NCI-H1417 (cell line): Measurements from ENCODE around the gene INSIG2.

Source experiments
- DNase-seq, 3 experiments: peaks; one replicate each; lab custom pipeline; 2025; lab: John Stamatoyannopoulos, UW

The INSIG2 gene

DNA sequence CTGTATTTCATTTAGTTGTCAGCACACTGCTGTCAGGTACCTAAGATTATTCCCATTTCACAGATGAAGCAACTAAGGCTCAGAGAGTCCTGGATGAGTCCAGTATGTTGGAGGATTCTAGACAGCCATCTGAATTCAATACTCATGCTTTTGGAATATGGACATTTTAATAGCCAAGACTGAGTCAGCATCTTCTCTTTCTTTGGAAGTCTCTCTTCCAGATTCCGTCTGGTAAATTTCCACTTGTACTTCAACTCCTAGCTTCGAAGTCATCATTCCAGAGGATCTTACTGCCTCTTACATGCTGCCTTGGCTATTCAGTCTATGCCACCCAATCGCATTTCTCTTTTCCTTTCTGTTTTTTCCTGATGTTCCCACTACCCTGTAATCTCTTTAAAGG is 40.6 kb downstream of the INSIG2 start:
- no peak for DNase-seq

DNA sequence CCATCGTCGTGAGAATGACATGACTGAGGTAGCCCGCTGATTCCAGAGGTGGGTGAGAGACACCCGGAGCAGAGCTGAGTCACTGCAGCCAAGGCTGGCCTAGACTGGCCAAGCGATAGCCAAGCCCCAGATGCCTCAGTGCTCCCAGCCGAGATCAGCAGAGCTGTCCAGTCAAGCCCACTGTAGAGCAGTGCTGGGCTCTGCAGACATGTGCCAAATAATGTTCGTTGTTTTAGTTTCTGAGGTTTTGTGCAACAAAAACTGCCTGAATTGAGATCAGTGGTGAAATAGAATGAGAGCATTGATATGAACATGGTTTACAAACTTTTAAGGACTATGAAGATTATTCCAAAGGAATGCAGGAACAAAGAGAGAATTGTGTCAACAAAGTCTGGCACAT is 42.1 kb downstream of the INSIG2 start:
- DNase-seq: no peak

DNA sequence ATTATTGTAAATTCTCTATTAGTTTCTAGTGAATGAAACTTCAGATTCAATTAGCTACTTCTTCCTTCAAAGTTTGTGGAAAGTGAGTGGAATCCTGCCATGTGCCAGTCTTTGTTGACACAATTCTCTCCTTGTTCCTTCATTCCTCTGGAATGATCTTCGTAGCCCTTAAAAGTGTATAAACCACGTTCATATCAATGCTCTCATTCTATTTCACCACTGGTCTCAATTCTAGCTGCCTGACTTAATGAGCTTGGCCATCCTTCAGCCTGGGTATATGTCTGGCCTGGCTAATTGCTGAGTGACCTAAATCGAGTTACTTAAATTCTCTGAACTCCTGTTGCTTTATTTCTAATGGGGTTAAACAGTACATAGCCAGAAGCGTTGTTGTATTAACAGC is 43.5 kb downstream of the INSIG2 start:
- no peak for DNase-seq

DNA sequence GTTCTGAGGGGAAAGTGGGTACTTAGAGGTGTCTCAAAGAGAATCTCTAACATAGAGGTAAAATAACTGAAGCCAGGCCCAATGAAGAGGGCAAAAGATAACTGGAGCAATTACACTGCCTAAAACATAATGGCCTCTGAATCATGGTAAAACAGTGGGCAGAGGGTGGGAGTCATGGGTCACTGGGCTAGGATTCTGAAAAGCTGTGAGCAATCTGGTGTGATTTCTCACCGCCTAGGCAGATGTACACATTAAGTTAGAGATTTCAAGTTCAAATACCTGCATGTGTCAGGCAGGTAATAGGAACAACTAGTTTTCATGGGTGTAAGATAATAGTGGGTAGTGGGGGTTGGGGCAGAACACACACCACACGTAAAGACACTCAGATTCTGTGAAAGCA is 45.6 kb downstream of the INSIG2 start:
- DNase-seq: no peak

DNA sequence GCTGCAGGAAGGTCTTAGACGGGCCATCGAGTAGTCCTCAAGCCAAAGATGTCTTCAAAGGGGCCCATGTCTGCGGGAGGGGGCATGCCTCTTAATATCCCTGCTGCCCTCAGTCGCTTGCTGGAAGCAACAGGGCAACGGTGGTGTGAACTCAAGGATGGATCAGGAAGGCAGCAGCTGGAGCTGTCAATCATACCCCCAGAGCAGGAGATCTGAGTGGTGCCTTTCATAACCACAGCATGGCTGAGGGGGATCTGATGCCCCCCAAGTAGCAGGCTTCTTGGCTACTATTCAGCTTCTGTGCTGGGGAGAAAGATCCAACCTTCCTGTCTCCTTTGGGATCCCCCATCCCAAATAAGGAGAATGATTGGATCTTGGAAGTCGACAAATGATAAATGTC is 46.4 kb downstream of the INSIG2 start:
- no peak for DNase-seq

DNA sequence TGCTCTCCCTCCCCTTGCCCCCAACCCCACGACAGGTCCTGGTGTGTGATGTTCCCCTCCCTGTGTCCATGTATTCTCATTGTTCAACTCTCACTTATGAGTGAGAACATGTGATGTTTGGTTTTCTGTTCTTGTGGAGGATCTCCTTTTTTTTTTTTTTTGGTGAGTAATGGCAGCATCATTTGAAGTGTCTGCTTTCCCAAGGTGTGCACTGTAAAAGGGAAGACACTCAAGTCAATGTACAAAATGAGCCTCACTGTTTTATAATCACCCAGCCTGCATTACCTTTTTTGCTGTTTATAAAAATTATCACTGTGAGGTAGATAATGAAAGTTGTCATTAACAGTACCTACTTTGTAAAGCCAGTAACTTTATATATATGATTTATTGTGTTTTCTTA is 56.9 kb downstream of the INSIG2 start:
- no peak for DNase-seq

- no peak for DNase-seq
Measured at GRCh38 chr2:118145806-118146205, 57.5 kb downstream of the INSIG2 start.

- DNase-seq: no peak
Measured at GRCh38 chr2:118146315-118147283, 58.3 kb downstream of the INSIG2 start.

DNA sequence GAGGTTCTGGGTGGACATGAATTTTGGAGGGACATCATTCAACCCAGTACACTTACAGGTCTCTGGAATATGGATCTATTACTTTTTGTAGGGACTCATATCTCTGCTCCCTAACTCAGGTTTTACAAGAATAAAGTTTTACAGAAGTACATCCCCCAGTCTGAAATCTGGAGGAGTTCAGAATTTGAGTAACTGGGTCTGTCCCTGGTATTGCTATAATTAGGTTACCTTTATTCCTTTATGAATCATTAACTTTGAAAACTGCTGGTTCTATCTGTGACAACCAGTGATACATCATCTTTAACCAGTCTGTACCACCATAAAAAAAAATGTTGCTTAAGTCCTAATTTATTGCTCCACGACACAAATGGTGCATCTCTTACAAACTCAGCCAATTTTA is 59.9 kb downstream of the INSIG2 start:
- DNase-seq: no peak

- no peak for DNase-seq
Measured at GRCh38 chr2:118148809-118149208, 60.5 kb downstream of the INSIG2 start.

GRCh38 chr2:118150294-118150693 is 62.0 kb downstream of the INSIG2 start:
- no peak for DNase-seq

DNA sequence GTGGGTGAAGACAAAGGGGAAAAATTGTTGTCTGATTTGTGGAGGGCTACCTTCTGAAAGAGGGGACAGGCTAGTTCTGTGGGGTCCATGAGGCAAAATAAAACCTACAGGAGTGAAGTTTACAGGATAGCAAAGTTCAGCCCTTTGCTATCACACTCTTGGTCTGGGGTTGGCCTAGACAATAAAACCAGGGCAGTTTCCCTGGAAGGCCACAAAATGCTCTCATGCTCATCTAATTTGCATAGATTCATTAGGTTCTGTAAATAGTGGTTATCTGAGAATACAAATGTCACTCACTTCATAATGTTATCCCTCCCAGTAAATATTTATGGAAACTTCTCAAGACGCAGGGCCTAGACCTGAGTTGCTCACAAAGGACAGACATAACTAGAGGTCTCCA is 63.6 kb downstream of the INSIG2 start:
- no peak for DNase-seq

DNA sequence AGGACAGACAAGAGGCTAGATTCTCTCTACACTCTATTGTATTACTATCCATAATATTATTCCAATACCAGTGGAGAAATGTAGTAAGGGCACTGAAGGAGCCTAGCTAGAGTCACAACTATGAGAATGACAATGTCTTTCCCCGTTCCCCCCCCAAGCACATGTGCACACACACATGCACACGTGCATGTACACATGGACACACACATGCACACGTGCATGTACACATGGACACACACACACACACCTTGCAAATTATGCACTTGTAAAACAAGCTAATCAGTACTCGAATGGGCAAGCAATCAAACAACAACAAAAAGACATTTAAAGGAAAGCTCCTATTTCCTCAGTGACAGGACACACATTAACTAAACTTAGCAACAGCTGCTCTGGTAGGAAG is 65.2 kb downstream of the INSIG2 start:
- DNase-seq: no peak

DNA sequence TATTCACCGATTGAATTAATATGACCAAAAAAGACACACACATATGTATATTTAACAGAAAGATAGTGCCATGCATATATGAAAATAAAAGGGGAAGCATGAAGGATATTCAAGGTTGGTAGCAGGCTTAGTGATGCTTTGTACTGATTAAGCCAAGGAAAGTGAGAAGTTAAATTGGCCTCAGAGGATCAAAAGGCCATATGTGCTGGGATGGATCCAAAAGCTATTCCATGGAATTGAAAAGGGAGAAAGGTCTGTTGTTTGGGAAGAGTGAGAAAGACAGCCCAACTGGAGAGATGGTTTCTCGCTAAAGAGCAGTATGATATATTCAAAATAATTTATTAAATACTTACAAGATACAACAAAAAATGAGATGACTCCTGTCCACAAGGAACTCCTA is 65.9 kb downstream of the INSIG2 start:
- DNase-seq: no peak
